ENCODE results near the gene PRKAG1. TPM values are rescaled to one million over a fixed set of nuclear protein-coding genes. Genes with fewer than 3 reads are reported as not detected.
A peak's percentile ranks its signal among the peaks of the same experiment; 100 is the strongest.

Gene PRKAG1
- total and polyA plus RNA-seq, 7 donors: 49.5 to 105 (median 75.1) TPM

DNA sequence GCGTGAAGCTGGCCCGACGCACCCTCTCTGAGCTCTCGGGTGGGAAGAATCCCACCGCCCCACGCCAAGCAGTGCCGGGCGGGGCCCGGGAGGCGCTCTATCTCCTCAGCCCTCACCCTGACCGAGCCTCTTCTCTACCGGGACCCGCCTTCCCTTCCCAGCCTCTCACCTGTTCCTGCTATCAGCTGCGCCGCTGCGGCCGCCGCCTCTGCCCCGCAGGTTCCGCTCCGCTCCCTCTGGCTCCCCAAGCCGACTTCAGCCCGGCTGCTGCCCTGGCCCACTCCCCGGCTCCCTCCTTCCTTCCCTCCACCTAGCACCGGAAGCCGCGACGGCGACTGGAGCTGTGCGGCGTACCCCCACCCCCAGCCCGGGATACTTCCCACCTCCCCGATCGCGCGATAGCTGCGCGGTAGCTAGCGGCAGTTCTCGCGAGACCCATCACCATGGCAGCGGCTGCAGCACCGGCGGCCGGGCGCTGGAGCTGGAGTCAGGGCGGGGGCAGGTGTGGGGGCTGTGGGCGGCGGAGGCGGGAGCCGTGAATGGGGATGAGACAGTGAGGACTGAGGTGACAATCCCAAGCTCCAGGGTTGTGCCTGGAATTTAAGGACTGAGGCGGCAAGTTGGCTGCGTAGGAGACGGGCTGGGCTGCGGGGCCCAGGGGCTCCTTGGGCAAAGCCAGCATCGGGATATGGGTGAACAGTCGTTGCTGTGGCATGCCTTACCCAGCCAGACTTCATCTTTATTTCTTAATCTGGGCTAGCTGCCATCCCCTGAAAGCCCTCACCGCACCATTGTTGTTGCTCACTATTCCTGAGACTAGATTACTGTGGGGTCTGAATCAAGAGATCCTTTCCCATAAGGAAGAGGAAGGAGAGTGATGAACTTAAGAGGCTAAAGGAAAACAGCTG, 61.2 kb downstream of the PRKAG1 start, which contains the start of gene ARF3:
TSS of gene ARF3 (minus strand) at position 347 of the 908 bp plus-strand sequence. CDS start 16,392 bp downstream, outside the sequence.
- 1% methylated on average over 50 to 58 of the region's 58 CpGs for WGBS, 3 donors
- Histone ChIP-seq H3K27me3 (ENCODE audit: insufficient read depth in 3 of 3, low read length in 2 of 3) (peaks cover 0 to 5% (median 0%) of the 10 kb centered on the region in 3 donors), H3K4me1 (peaks cover 17% of the 10 kb centered on the region), H3K36me3 (ENCODE audit: insufficient read depth in 1 of 2, low read depth in 1 of 2) (peaks cover 0 to 11% of the 10 kb centered on the region in 2 donors), H3K9me3 (no peaks in the 10 kb centered on the region), H3K4me3 (peak within 1 kb of the TSS; percentile 80), H3K27ac (peak within 1 kb of the TSS; percentile 62)
- DNase-seq: peak; percentile 94 to 96
- ATAC-seq: peak; percentile 96 to 99 (median 97)
- TF ChIP-seq, protein P1, sequence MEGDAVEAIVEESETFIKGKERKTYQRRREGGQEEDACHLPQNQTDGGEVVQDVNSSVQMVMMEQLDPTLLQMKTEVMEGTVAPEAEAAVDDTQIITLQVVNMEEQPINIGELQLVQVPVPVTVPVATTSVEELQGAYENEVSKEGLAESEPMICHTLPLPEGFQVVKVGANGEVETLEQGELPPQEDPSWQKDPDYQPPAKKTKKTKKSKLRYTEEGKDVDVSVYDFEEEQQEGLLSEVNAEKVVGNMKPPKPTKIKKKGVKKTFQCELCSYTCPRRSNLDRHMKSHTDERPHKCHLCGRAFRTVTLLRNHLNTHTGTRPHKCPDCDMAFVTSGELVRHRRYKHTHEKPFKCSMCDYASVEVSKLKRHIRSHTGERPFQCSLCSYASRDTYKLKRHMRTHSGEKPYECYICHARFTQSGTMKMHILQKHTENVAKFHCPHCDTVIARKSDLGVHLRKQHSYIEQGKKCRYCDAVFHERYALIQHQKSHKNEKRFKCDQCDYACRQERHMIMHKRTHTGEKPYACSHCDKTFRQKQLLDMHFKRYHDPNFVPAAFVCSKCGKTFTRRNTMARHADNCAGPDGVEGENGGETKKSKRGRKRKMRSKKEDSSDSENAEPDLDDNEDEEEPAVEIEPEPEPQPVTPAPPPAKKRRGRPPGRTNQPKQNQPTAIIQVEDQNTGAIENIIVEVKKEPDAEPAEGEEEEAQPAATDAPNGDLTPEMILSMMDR (IDR thresholded peaks at IDR 0.05): no peak
- intact Hi-C loops (cut with DNase I): no loop called here

- H3K27ac ChIP-seq: peak overlapping the region; percentile 62
- no peaks in the 10 kb centered on the region for H3K27me3 ChIP-seq (ENCODE audit: insufficient read depth in 3 of 3, low read length in 2 of 3)
- ATAC-seq: peak; percentile 42 to 67 (median 53)
- peak overlapping the region; percentile 80 for H3K4me3 ChIP-seq
- intact Hi-C loops (cut with DNase I): no loop called here
- DNase-seq: peak; percentile 83 to 87
- H3K4me1 ChIP-seq: peaks cover 17% of the 10 kb centered on the region
- no peaks in the 10 kb centered on the region for H3K9me3 ChIP-seq
- H3K36me3 ChIP-seq (ENCODE audit: insufficient read depth in 1 of 2, low read depth in 1 of 2): peaks cover 0 to 11% of the 10 kb centered on the region in 2 donors
- 4 to 8% (median 6%) methylated on average over 28 to 29 of the region's 29 CpGs for WGBS, 3 donors
- TF ChIP-seq, protein P1 (IDR thresholded peaks at IDR 0.05): no peak
Measured at GRCh38 chr12:48956279-48957140, 62.1 kb downstream of the PRKAG1 start.

DNA sequence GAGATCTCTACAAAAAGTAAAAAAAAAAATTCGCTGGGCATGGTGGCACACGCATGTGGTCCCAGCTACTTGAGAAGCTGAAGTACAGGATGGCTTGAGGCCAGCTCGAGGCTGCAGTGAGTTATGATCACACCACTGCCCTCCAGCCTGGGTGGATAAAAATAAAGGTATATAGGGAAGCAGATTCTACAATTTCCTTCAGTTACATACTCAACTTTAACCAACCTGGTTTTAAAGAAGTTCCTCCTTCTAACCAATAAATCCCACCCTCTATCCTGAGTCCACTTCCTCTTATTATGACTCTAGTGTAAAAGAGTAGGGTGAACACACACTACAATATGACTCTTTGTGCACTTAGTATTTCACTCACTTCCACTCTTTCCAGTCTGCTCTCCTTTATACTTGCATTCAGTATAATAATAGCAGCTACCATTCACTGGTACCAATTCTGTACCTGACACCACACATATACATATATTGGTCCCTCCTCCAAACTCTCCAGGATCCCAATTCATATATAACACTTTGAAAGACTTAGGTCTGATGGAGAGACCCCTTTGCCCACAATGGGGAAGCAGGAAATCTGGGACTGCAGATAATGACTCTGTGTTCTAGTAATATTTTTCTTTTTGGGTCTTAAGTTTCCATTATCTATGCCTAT, 63.6 kb downstream of the PRKAG1 start:
- WGBS, 3 donors: 72 to 89% (median 78%) methylated on average over 3 of the region's 3 CpGs
- intact Hi-C loops (cut with DNase I): no loop called here
- no peaks in the 10 kb centered on the region for H3K9me3 ChIP-seq
- H3K36me3 ChIP-seq (ENCODE audit: insufficient read depth in 1 of 2, low read depth in 1 of 2): peaks cover 0 to 11% of the 10 kb centered on the region in 2 donors
- H3K27me3 ChIP-seq (ENCODE audit: insufficient read depth in 3 of 3, low read length in 2 of 3): no peaks in the 10 kb centered on the region
- peaks cover 17% of the 10 kb centered on the region for H3K4me1 ChIP-seq
- no peak for DNase-seq
- H3K4me3 ChIP-seq: no peak overlapping the region
- no peak overlapping the region for H3K27ac ChIP-seq
- no peak for ATAC-seq
- TF ChIP-seq, protein P1 (IDR thresholded peaks at IDR 0.05): no peak

- peaks cover 17% of the 10 kb centered on the region for H3K4me1 ChIP-seq
- no peak for ATAC-seq
- H3K27ac ChIP-seq: no peak overlapping the region
- intact Hi-C loops (cut with DNase I): no loop called here
- H3K27me3 ChIP-seq (ENCODE audit: insufficient read depth in 3 of 3, low read length in 2 of 3): no peaks in the 10 kb centered on the region
- DNase-seq: no peak
- no peaks in the 10 kb centered on the region for H3K9me3 ChIP-seq
- H3K4me3 ChIP-seq: no peak overlapping the region
- WGBS, 3 donors: 88 to 92% (median 92%) methylated on average over 3 of the region's 3 CpGs
- H3K36me3 ChIP-seq (ENCODE audit: insufficient read depth in 1 of 2, low read depth in 1 of 2): peaks cover 0 to 11% of the 10 kb centered on the region in 2 donors
- TF ChIP-seq, protein P1 (IDR thresholded peaks at IDR 0.05): no peak
Measured at GRCh38 chr12:48954061-48954460, 64.5 kb downstream of the PRKAG1 start.
